WTC11 (cell line): ENCODE data around the gene MYBPHL.

Source experiments
- CREB1 ChIP-seq: sonication (generic); formaldehyde crosslinking; IDR thresholded peaks from 2 replicates; pipeline ENCODE4 v1.8.0; 2023; ENCODE audit warnings: mild to moderate bottlenecking, missing genetic modification reagents
- CTCF ChIP-seq: fragments of 200-600 bp; IDR thresholded peaks from 2 replicates; pipeline ENCODE4 v1.8.0; 2022; ENCODE audit warnings: antibody characterized with exemption
- IRF2 ChIP-seq: sonication (generic); formaldehyde crosslinking; IDR thresholded peaks from 2 replicates; pipeline ENCODE4 v1.8.0; 2022; ENCODE audit warnings: low read depth, missing genetic modification reagents, borderline replicate concordance
- NR3C1 ChIP-seq: sonication (generic); formaldehyde crosslinking; conservative IDR thresholded peaks from 2 replicates; pipeline ENCODE4 v1.8.1; 2023; ENCODE audit warnings: low read depth, mild to moderate bottlenecking, missing genetic modification reagents
- ZNF138 ChIP-seq: sonication (generic); formaldehyde crosslinking; conservative IDR thresholded peaks from 2 replicates; pipeline ENCODE4 v1.8.1; 2022; ENCODE audit warnings: mild to moderate bottlenecking, moderate library complexity, missing genetic modification reagents
- ZNF232 ChIP-seq: sonication (generic); formaldehyde crosslinking; IDR thresholded peaks from 2 replicates; pipeline ENCODE4 v1.8.0; 2022; ENCODE audit warnings: mild to moderate bottlenecking, missing genetic modification reagents
- TF ChIP-seq, protein P1 (sequence below): sonication (generic); formaldehyde crosslinking; IDR thresholded peaks from 2 replicates; pipeline ENCODE4 v1.8.1; 2022; ENCODE audit warnings: low read depth, missing genetic modification reagents, borderline replicate concordance
- TF ChIP-seq, protein P2 (sequence below): sonication (generic); formaldehyde crosslinking; IDR thresholded peaks from 2 replicates; pipeline ENCODE4 v1.8.0; 2023; ENCODE audit warnings: missing genetic modification reagents, mild to moderate bottlenecking, borderline replicate concordance

DNA sequence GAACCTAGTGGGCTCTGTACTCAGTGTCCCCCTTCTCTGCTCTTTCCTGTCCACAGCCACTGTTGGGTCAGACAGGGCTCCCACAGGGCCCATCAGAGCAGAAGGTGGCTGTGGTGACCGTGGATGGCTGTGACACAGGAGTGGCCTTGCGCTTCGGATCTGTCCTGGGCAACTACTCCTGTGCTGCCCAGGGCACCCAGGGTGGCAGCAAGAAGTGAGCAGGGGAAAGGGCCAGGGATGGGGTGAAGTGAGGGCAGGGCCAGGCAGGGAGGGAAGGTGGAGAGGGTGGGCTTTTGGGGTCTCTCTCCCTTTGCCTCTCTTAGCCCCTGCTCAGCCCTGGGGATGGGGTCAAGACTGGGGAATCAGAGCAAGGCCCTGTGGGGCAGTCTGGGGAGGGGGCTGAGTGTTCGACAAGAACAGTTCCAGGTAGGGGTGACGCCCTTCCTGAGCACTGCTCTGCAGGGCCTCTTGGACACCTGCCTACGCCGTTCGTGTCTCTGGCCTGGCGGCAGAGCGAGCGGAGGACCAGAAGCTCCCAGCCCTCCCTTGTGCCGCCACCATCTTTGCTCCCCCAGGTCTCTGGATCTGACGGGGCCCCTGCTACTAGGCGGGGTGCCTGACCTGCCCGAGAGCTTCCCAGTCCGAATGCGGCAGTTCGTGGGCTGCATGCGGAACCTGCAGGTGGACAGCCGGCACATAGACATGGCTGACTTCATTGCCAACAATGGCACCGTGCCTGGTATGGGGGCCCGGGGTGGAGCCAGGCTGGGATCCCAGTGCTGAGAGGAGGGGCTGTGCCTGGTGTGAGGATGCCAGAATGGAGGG is 44.4 kb downstream of the MYBPHL start:
- TF ChIP-seq CTCF (no peak), ZNF138 (CRISPR knock-in tag) (no peak), NR3C1 (CRISPR knock-in tag) (no peak), IRF2 (CRISPR knock-in tag) (no peak), CREB1 (CRISPR knock-in tag) (no peak), ZNF232 (CRISPR knock-in tag) (no peak)
- TF ChIP-seq, protein P1, sequence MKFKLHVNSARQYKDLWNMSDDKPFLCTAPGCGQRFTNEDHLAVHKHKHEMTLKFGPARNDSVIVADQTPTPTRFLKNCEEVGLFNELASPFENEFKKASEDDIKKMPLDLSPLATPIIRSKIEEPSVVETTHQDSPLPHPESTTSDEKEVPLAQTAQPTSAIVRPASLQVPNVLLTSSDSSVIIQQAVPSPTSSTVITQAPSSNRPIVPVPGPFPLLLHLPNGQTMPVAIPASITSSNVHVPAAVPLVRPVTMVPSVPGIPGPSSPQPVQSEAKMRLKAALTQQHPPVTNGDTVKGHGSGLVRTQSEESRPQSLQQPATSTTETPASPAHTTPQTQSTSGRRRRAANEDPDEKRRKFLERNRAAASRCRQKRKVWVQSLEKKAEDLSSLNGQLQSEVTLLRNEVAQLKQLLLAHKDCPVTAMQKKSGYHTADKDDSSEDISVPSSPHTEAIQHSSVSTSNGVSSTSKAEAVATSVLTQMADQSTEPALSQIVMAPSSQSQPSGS: no peak
- TF ChIP-seq, protein P2, sequence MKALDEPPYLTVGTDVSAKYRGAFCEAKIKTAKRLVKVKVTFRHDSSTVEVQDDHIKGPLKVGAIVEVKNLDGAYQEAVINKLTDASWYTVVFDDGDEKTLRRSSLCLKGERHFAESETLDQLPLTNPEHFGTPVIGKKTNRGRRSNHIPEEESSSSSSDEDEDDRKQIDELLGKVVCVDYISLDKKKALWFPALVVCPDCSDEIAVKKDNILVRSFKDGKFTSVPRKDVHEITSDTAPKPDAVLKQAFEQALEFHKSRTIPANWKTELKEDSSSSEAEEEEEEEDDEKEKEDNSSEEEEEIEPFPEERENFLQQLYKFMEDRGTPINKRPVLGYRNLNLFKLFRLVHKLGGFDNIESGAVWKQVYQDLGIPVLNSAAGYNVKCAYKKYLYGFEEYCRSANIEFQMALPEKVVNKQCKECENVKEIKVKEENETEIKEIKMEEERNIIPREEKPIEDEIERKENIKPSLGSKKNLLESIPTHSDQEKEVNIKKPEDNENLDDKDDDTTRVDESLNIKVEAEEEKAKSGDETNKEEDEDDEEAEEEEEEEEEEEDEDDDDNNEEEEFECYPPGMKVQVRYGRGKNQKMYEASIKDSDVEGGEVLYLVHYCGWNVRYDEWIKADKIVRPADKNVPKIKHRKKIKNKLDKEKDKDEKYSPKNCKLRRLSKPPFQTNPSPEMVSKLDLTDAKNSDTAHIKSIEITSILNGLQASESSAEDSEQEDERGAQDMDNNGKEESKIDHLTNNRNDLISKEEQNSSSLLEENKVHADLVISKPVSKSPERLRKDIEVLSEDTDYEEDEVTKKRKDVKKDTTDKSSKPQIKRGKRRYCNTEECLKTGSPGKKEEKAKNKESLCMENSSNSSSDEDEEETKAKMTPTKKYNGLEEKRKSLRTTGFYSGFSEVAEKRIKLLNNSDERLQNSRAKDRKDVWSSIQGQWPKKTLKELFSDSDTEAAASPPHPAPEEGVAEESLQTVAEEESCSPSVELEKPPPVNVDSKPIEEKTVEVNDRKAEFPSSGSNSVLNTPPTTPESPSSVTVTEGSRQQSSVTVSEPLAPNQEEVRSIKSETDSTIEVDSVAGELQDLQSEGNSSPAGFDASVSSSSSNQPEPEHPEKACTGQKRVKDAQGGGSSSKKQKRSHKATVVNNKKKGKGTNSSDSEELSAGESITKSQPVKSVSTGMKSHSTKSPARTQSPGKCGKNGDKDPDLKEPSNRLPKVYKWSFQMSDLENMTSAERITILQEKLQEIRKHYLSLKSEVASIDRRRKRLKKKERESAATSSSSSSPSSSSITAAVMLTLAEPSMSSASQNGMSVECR: no peak
